Heart right ventricle (tissue), 16 donors: ENCODE data around the gene TYMS. TPM values are rescaled to one million over a fixed set of nuclear protein-coding genes. Genes with fewer than 3 reads are reported as not detected.

ENCODE experiments used
- ATAC-seq, 8 donors: fragments of 200-7000 bp; cut with Tn5 transposase; one replicate each; pipeline ENCODE4 v1.9.1; 2020; ENCODE audit warnings: mild to moderate bottlenecking in 8 of 8, moderate library complexity in 8 of 8, moderate number of reproducible peaks in 1 of 8
- DNase-seq, 2 donors: peaks; one replicate each; pipeline ENCODE4 v3.0.0-alpha.2; 2020
- H3K27ac ChIP-seq, 10 donors: fragments of 200-600 bp; sonication (generic) in 2 of 10; one replicate each; pipeline versions ENCODE4 v1.5.0 to v1.8.0; 2020 to 2022; ENCODE audit warnings: mild to moderate bottlenecking in 3 of 10
- H3K27me3 ChIP-seq, 7 donors: fragments of 200-600 bp; one replicate each; pipeline ENCODE4 v1.8.0; 2021 to 2022; ENCODE audit warnings: mild to moderate bottlenecking in 2 of 7
- H3K36me3 ChIP-seq, 9 donors: fragments of 200-600 bp; sonication (generic) in 1 of 9; one replicate each; pipeline versions ENCODE4 v1.5.0 to v1.8.0; 2020 to 2022; ENCODE audit warnings: mild to moderate bottlenecking in 2 of 9
- H3K4me1 ChIP-seq, 9 donors: fragments of 200-600 bp; sonication (generic) in 1 of 9; one replicate each; pipeline versions ENCODE4 v1.5.0 to v1.8.0; 2020 to 2022; ENCODE audit warnings: mild to moderate bottlenecking in 4 of 9
- H3K4me3 ChIP-seq, 10 donors: fragments of 200-600 bp; sonication (generic) in 2 of 10; one replicate each; pipeline versions ENCODE4 v1.5.0 to v1.8.0; 2020 to 2022; ENCODE audit warnings: mild to moderate bottlenecking in 7 of 10, moderate library complexity in 2 of 10
- H3K9me3 ChIP-seq, 11 donors: fragments of 200-600 bp in 10 of 11; sonication (generic) in 2 of 11; one replicate each; pipeline versions ENCODE4 v1.5.0 to v1.8.0; 2013 to 2022; ENCODE audit warnings: mild to moderate bottlenecking in 2 of 11, control low read depth in 1 of 11, moderate library complexity in 1 of 11
- CTCF ChIP-seq, 9 donors: fragments of 200-600 bp; sonication (generic) in 2 of 9; IDR thresholded peaks; one replicate each; pipeline versions ENCODE4 v1.5.0 to v1.8.0; 2021 to 2022; ENCODE audit warnings: antibody characterized with exemption in 9 of 9, mild to moderate bottlenecking in 5 of 9, moderate library complexity in 1 of 9
- WGBS, 2 donors: extraction: QIAGEN DNeasy Blood & Tissue Kit; methylation state at CpG; one replicate each; pipeline ENCODE4 v1.1.7; 2013; ENCODE audit warnings: inconsistent platforms in 1 of 2; 5-methylcytosine and 5-hydroxymethylcytosine counted together
- intact Hi-C, 10 donors: fragments of 100-400 bp; cut with DNase I; formaldehyde crosslinking; loops; one replicate each; pipeline versions ENCODE4 v1.11.1 to v1.14.2; 2022
- polyA plus RNA-seq, 2 donors: library from polyadenylated mRNA; stranded (reverse); fragments of 200-250 nt; gene quantifications; one replicate each; pipeline ENCODE4 v1.2.3, GENCODE V29; 2013
- total RNA-seq, 10 donors: library from RNA; stranded (reverse); fragmentation: NEBNext Ultra II Directional in 3 of 10; extraction: Animal tissue kit (Norgen Biotek cat#: 25700) in 3 of 10; gene quantifications; one replicate each; pipeline versions ENCODE4 v1.2.1 to v1.2.4, GENCODE V29; 2021 to 2023
- donor health status: Arrhythmogenic right ventricular cardiomyopathy.
- donor health status: ischemic (EF 13 %, LVEDD 7.1; RV severe dilation, severe dysfunction).
- donor health status: healthy with polysubstance abuse.
- donor health status: DM: no; HTN: yes; CAD: no.
- donor health status: DM: no; HTN: no; CAD: no.
- donor health status: ischemic (EF 25% LVEDD 6.9; RV normal size, moderate dysfunction).
- donor health status: ischemic (EF 25% LVEDD 5.7; RV mildly dilated, moderate dysfunction).
- donor health status: healthy.
- donor health status: DM: yes; HTN: yes; CAD: no.
- donor health status: Ischemic cardiomyopathy.
- donor health status: ischemic (EF 35%, LVEDD 5.7; RV mildly dilated, moderate dysfunction).
- donor health status: nonischemic (EF 11% LVEDD 7.7; RV severe dilation, severe dysfunction).
- donor health status: DM: yes; HTN: yes; CAD: no.
- donor health status: PGD.
- donor health status: ischemic (EF 29% LVEDD 5.4; RV normal size, mild dysfunction).
- donor health status: nonischemic (EF 23%, LVEDD 6.1; RV moderate dilation, normal function).

TYMS gene
- total and polyA plus RNA-seq, 12 donors = 0.80 to 16.7 (median 1.8) TPM

DNA sequence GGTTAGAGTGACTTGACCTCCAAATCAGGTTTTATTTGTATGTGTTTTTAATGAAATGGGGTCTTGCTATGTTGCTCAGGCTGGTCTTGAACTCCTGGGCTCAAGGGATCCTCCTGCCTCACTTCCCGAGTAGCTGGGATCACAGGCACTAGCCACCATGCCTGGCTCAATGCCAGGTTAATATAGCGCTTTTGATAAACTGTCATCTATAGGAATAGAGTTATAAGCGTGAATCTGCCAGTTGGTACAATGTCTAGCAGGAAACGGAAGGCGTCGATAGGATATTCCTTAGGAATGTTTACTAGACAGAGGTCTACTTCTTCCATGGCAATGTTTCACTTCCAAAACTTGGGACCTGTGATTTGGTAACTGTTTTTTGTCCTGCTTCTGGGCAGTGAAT lies 35.2 kb upstream of the TYMS start:
- WGBS, 2 donors = 52 to 59% methylated on average over 6 of the region's 6 CpGs
- no peak overlapping the region for H3K27ac ChIP-seq
- no peak overlapping the region for H3K4me3 ChIP-seq
- no peaks in the 10 kb centered on the region for H3K36me3 ChIP-seq
- ATAC-seq = no peak
- H3K4me1 ChIP-seq = no peaks in the 10 kb centered on the region
- DNase-seq = no peak
- peaks cover 0 to 14% (median 8%) of the 10 kb centered on the region in 7 donors for H3K27me3 ChIP-seq
- H3K9me3 ChIP-seq = no peaks in the 10 kb centered on the region
- intact Hi-C loops = loop anchor here in 6 of 10 donors (5.0 to 10.0 kb wide), 5 partner anchors 83 to 215 kb away; no protein-coding TSS in a partner anchor
- no peak for TF ChIP-seq CTCF (IDR thresholded peaks at IDR 0.05)

DNA sequence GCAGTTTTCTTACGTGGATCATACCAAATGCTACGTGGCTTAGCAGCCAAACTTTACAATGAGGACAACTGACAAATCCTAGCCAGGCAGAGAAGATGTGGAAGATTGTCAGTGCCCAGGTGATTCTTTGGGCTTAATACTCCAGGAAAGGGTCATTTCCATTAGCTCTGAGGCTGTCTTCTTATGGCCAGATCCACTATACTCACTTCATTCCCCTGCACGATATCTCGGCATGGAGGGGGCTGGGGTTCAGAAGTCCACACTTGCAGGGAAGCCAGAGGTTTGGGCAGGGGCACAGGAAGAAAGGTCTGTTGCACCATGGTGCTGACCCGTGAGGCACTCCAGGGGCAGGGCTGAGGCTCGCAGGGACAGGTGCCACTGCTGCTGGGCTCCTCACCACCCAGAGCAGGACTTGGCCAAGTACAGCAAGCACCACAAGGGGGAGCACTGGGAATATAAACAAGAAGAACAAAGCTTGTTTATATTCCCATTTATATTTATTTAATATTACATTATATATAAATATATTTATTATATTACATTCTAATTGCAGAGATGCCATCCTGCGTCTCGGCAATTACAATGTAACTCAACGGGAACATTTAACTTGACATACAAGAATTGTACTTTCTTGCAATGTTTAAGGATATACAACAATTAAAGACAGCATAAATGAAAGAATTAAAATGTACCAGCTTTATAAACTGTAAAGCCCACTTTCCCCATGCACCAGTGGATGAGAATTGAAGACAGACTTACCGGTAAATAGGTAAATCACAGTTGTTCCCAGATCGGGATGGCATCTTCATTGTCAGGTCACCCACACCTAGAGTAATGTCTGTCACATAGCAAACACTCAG lies 33.5 kb upstream of the TYMS start:
- intact Hi-C loops = loop anchor here in 9 of 10 donors (2.0 to 10.0 kb wide), 7 partner anchors 81 to 215 kb away; no protein-coding TSS in a partner anchor
- H3K36me3 ChIP-seq = no peaks in the 10 kb centered on the region
- no peaks in the 10 kb centered on the region for H3K9me3 ChIP-seq
- H3K27ac ChIP-seq = no peak overlapping the region
- H3K27me3 ChIP-seq = peaks cover 0 to 16% (median 0%) of the 10 kb centered on the region in 7 donors
- H3K4me3 ChIP-seq = no peak overlapping the region
- DNase-seq = peak; percentile 43 to 62
- ATAC-seq = peak in 5 of 8 donors; percentile 49 to 75 (median 73)
- WGBS, 2 donors = 59 to 63% methylated on average over 11 of the region's 11 CpGs
- peak; percentile 48 to 85 (median 80) for TF ChIP-seq CTCF (IDR thresholded peaks at IDR 0.05)
- H3K4me1 ChIP-seq = no peaks in the 10 kb centered on the region

- Histone ChIP-seq H3K9me3 (no peaks in the 10 kb centered on the region), H3K27me3 (peaks cover 0 to 10% (median 0%) of the 10 kb centered on the region in 7 donors), H3K36me3 (no peaks in the 10 kb centered on the region), H3K4me1 (no peaks in the 10 kb centered on the region), H3K4me3 (no peak overlapping the region), H3K27ac (no peak overlapping the region)
- WGBS, 2 donors = 64 to 65% methylated on average over 2 of the region's 2 CpGs
- TF ChIP-seq CTCF (IDR thresholded peaks at IDR 0.05) = no peak
- intact Hi-C loops = loop anchor here in 4 of 10 donors (5.0 to 10.0 kb wide), 5 partner anchors 78 to 210 kb away; no protein-coding TSS in a partner anchor
- no peak for ATAC-seq
- no peak for DNase-seq
Measured at GRCh38 chr18:627231-627630, 30.2 kb upstream of the TYMS start.

GRCh38 chr18:629269-630150 lies 27.9 kb upstream of the TYMS start:
- H3K36me3 ChIP-seq = no peaks in the 10 kb centered on the region
- no peak for ATAC-seq
- no peak overlapping the region for H3K27ac ChIP-seq
- intact Hi-C loops = loop anchor here in 4 of 10 donors (5.0 to 10.0 kb wide), 5 partner anchors 75 to 208 kb away; no protein-coding TSS in a partner anchor
- TF ChIP-seq CTCF (IDR thresholded peaks at IDR 0.05) = no peak
- 83 to 84% methylated on average over 6 of the region's 6 CpGs for WGBS, 2 donors
- H3K9me3 ChIP-seq = no peaks in the 10 kb centered on the region
- H3K4me3 ChIP-seq = no peak overlapping the region
- H3K27me3 ChIP-seq = peaks cover 0 to 8% (median 0%) of the 10 kb centered on the region in 7 donors
- DNase-seq = no peak
- H3K4me1 ChIP-seq = no peaks in the 10 kb centered on the region
